IPS-11a (cell line): ENCODE results near the gene SPEG.

Experiments
- H3K4me3 ChIP-seq: one replicate; pipeline ENCODE4 v1.5.1; 2013; ENCODE audit warnings: low read depth, low read length, control low read depth

SPEG gene

GRCh38 chr2:219422952-219423534, 11.6 kb upstream of the SPEG start:
- no peak overlapping the region for H3K4me3 ChIP-seq

GRCh38 chr2:219423652-219424377, 10.8 kb upstream of the SPEG start:
- no peak overlapping the region for H3K4me3 ChIP-seq

GRCh38 chr2:219425238-219426067, 9.2 kb upstream of the SPEG start:
- no peak overlapping the region for H3K4me3 ChIP-seq

DNA sequence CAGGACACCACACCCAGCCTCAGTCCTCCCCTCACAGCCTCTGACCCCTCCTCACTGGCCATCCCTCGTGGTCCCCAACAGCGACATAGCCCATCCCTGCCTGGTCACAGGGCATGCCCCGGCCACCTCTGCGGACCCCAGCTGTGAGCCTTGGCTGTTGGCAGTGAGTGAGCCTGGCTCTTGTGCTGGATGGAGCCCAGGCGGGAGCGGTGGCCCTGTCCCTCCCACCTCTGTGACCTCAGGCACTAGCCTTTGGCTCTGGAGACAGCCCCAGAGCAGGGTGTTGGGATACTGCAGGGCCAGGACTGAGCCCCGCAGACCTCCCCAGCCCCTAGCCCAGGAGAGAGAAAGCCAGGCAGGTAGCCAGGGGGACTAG, 8.6 kb upstream of the SPEG start:
- no peak overlapping the region for H3K4me3 ChIP-seq

GRCh38 chr2:219426534-219427136, 8.0 kb upstream of the SPEG start:
- no peak overlapping the region for H3K4me3 ChIP-seq

GRCh38 chr2:219428469-219428868, 6.2 kb upstream of the SPEG start:
- H3K4me3 ChIP-seq = no peak overlapping the region

GRCh38 chr2:219429958-219430606, 4.6 kb upstream of the SPEG start:
- H3K4me3 ChIP-seq = no peak overlapping the region

DNA sequence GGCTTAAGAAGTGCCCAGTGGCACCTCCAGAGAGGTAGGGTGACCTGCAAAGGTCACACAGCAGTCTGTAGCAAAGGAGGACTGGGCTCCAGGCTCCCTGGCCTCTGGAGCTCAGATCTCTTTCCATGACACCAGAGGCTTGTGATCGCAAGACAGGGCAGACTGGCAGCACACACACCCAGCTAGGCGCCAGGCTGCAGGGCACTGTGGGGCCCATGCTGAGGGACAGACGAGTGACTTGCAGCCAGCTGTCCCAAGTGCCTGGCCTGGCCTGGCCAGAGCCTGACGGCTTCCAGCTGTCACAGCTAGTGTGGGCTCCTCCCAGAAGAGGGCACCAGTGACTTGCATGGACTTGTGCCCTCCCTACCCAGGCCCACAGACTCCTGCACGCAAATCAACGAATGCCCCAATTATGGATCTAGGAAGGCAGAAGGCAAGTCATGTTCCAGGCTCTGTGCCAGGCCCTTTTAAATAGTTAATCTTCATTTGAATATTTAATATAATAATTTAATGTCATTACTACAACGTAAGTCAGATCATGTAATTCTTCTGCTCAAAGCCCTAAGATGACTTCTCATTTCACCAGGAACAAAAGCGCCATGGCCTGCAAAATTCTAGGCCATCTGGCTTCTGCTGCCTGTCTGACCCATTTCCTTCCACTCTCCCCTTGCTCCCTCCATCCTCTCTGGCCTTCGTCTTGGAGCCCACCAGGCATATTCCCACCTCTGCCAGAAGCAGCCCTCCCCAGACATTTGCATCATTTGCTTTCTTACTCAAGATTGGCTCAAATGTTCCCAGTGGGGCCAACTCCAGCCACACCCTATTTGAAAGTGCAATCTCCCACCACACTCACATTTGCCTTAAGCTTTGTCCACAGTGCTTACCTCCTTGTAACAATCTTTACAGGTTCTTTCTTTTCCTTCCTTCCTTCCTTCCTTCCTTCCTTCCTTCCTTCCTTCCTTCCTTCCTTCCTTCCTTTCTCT, 3.7 kb upstream of the SPEG start:
- no peak overlapping the region for H3K4me3 ChIP-seq

- H3K4me3 ChIP-seq = no peak overlapping the region
Observed at GRCh38 chr2:219433666-219434467, 776 bp upstream of the SPEG start.

DNA sequence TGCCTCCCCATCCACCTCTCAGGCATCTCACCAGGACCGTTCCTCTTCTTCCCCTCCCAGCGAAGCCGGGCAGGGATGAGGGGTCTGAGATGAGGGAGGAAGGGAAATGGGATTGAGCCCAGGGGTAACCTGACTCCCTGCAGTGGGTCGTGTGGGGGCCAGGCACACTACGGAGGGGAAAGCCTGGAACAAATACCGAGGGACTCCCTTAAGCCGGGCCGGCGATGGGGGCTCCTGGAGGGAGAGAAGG, 250 bp upstream of the SPEG start:
- H3K4me3 ChIP-seq = no peak overlapping the region

DNA sequence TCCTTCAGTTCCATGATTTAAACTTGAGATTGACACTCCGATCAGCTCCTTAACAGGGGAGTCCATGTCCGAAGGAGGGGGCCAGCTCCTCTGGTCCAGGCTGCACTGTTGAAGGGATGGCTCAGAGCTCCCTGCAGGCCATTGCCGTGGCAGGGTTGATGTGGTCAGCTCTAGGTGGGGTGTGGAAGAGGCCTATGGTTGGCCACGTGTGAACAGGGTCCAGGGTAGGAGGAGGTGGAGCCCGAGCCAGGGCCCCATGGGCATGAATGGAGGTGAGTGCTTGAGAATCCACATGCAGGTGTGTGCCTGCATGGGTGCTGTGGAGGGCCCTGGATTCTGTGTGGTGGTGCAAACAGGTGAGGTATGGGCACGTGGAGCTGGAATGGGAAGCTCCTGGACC, 1.1 kb downstream of the SPEG start:
- H3K4me3 ChIP-seq = no peak overlapping the region

GRCh38 chr2:219436491-219436890, 1.8 kb downstream of the SPEG start:
- H3K4me3 ChIP-seq = no peak overlapping the region

DNA sequence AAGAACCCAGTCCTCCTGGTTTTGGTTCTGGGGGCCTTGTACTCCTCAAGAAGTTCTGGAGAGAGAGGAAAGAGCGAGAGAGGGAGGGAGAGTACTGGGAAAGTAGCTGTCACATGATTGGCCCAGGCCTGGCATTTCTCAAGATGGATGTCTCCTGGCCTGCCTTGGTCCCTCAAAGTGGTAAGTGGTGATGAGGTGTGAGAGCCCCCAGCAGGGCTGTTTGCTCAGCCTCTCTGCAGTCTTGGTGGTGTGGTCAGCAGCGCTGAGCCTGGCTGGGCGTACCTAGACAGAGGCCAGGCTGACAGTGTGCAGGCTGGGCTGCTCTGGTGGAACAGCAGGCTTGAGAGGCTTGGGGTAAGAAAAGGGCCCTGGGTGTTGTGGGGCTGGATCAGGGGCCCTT, 2.5 kb downstream of the SPEG start:
- no peak overlapping the region for H3K4me3 ChIP-seq

- H3K4me3 ChIP-seq = no peak overlapping the region
Observed at GRCh38 chr2:219437690-219438206, 3.1 kb downstream of the SPEG start.

DNA sequence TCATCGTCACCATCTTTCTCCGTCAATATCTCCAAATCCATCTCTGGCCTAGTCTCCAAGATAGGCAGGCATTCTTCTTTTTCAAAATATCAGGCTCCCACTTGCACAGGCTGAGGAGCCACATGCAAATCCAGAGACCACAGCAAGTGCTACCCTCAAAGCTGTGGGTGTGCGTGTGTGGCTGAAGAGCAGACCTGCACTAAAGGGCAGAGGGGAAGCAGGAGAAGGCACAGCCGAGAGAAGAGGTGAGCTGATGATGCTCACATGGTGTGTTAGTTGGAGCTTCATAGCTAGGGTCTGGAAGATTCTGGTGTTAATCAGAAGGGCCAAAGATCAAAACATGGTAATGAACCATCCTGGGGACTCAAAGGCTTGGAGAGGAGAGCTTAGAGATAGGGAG, 3.8 kb downstream of the SPEG start:
- H3K4me3 ChIP-seq = no peak overlapping the region

DNA sequence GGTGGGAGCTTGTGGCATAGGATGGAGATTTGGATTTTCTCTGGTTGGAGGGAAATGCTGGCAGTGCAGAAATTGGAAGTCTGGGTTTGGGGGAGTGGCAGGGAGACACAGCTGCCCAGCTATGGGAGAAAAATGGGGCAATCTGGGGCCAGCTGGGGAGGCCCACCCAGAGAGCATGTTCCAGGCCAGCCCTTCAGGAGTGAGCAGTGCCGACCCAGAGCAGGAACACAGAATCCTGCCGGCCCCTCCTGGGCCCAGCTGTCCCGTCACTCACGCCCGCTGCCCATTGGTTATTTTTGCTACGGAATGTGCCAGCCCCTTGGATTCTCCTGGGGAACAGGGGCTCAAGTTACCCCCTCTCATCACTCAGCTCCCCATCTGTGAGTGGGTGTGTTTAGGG, 4.9 kb downstream of the SPEG start:
- no peak overlapping the region for H3K4me3 ChIP-seq

DNA sequence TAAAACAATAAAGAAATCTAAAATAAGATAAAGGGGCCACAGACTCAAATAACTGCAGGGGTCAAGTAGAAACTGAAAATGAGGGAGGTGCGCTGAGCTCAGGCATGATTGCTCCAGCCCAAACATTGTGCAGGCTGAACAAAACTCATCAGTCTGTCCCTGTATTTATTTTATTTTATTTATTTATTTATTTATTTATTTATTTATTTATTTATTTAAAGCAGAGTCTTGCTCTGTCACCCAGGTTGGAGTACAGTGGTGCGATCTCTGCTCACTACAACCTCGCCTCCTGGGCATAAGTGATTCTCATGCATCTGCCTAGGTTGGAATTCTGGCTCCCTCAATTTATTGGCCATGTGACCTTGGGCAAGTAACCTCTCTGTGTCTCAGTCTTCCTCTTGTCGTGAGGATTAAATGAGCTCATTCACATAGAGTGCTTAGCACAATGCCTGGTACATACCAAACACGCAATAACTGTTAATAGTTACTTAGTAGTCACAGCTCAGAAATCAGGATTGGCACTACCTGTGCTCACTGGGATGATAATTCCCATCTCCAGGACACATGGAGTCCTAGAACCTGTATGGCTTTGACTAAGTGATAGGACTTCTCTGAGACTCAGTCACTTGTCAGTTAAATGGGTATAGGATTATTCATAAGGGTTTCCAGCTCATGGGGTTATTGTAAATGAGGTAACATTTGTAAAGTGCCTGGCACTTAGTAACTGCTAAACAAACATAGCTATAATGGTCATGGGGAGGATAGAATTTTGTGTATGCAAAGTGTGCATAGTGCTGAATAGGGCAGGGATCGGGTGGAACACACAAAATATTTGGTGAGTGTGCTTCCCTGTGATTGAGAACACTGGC, 6.0 kb downstream of the SPEG start:
- no peak overlapping the region for H3K4me3 ChIP-seq
